Peyer's patch (tissue), 4 donors: Measurements from ENCODE around the gene GSKIP.

ENCODE experiments used
- POLR2A ChIP-seq, 2 donors: fragments of 450-650 bp; IDR thresholded peaks; one replicate each; pipeline ENCODE4 v1.5.1; 2017; ENCODE audit warnings: antibody characterized with exemption in 2 of 2, mild to moderate bottlenecking in 2 of 2, moderate library complexity in 2 of 2
- TF ChIP-seq, protein P1 (sequence below), 6 experiments: fragments of 450-650 bp in 4 of 6; fragments of 200-600 bp in 2 of 6; sonication (generic) in 1 of 6; IDR thresholded peaks; one replicate each; pipeline ENCODE4 v1.5.1; 2017 to 2019; ENCODE audit warnings: antibody characterized with exemption in 6 of 6, mild to moderate bottlenecking in 3 of 6, moderate library complexity in 1 of 6

DNA sequence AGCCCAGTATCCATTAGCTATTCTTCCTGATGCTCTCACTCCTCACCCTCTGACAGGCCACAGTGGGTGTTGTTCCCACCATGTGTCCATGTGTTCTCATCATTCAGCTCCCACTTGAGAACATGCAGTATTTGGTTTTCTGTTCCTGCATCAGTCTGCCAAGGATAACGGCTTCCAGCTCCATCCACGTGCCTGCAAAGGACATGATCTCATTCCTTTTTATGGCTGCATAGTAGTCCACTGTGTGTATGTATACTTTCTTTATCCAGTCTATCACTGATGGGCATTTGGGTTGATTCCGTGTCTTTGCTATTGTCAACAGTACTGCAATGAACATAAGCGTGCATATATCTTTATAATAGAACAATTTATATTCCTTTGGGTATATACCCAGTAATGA is 9.1 kb upstream of the GSKIP start:
- TF ChIP-seq, protein P1, sequence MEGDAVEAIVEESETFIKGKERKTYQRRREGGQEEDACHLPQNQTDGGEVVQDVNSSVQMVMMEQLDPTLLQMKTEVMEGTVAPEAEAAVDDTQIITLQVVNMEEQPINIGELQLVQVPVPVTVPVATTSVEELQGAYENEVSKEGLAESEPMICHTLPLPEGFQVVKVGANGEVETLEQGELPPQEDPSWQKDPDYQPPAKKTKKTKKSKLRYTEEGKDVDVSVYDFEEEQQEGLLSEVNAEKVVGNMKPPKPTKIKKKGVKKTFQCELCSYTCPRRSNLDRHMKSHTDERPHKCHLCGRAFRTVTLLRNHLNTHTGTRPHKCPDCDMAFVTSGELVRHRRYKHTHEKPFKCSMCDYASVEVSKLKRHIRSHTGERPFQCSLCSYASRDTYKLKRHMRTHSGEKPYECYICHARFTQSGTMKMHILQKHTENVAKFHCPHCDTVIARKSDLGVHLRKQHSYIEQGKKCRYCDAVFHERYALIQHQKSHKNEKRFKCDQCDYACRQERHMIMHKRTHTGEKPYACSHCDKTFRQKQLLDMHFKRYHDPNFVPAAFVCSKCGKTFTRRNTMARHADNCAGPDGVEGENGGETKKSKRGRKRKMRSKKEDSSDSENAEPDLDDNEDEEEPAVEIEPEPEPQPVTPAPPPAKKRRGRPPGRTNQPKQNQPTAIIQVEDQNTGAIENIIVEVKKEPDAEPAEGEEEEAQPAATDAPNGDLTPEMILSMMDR (IDR thresholded peaks at IDR 0.05) = no peak
- no peak for TF ChIP-seq POLR2A (IDR thresholded peaks at IDR 0.05)
